ENCODE results near the gene RPL36A.

The RPL36A gene

GRCh38 chrX:101390664-101391525, at the start of gene RPL36A:
Gene RPL36A (plus strand): TSS chrX:101391011. CDS start chrX:101391044, 33 bp downstream.
- Histone ChIP-seq H3K36me3 (ENCODE audit: control insufficient read depth, insufficient read depth, low read length) (no peaks in the 10 kb centered on the region), H3K27me3 (ENCODE audit: control insufficient read depth, insufficient read depth, low read length) (no peaks in the 10 kb centered on the region), H3K4me1 (ENCODE audit: control insufficient read depth, insufficient read depth, low read length) (peaks cover 11% of the 10 kb centered on the region), H3K4me3 (ENCODE audit: low read depth, low read length) (peak within 1 kb of the TSS; percentile 75), H3K9me3 (ENCODE audit: control insufficient read depth, insufficient read depth, low read length) (no peaks in the 10 kb centered on the region), H3K9ac (ENCODE audit: low read depth, low read length) (peak within 1 kb of the TSS; percentile 95)

- peaks cover 5% of the 10 kb centered on the region for H3K36me3 ChIP-seq (ENCODE audit: control insufficient read depth, insufficient read depth, low read length)
- no peaks in the 10 kb centered on the region for H3K9me3 ChIP-seq (ENCODE audit: control insufficient read depth, insufficient read depth, low read length)
- H3K4me3 ChIP-seq (ENCODE audit: low read depth, low read length): peak overlapping the region; percentile 80
- H3K27me3 ChIP-seq (ENCODE audit: control insufficient read depth, insufficient read depth, low read length): no peaks in the 10 kb centered on the region
- peaks cover 2% of the 10 kb centered on the region for H3K4me1 ChIP-seq (ENCODE audit: control insufficient read depth, insufficient read depth, low read length)
- H3K9ac ChIP-seq (ENCODE audit: low read depth, low read length): peak overlapping the region; percentile 76
These were observed 42.9 kb upstream of the RPL36A start for GRCh38 chrX:101347859-101348451.

DNA sequence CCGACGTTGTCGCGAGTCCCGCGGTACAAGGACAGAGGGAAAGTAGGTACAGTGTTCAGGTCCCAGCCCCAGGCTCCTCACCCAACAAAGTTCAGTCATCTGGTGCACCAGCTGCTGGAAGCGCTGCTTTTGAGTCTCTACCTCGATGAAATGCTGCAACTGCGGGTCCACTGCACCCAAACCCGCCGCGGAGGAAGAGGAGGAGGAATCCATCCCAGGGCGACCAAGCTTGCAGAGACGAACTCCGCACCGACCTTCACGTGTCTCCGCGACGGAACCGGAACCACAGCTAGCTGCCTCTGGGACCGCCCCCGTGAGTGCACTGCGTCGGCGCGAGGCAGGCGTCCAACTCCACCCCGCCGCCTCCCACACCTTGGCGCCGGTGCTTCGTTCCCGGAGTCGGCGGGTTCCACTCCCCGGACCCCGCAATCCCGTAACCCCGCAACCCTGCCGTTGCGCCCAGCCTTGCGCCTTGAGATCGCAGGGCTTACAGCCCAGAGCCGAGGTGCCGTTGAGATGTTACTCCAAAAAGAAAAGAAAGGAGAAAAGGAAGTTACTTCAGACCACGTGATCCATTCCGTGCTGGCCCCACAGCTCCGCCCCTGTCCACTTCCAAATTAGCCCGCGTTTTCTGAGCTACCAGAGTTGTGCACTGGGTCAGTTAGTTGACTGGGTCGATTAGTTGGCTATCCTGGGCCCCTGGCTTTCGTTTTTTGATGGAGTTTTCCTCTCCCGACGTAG, 42.2 kb upstream of the RPL36A start, which contains the start of gene TIMM8A:
Gene TIMM8A (minus strand): TSS at position 291 of the 741 bp plus-strand sequence. CDS start 78 bp downstream, at position 213.
- Histone ChIP-seq H3K9ac (ENCODE audit: low read depth, low read length) (peak within 1 kb of the TSS; percentile 76), H3K4me1 (ENCODE audit: control insufficient read depth, insufficient read depth, low read length) (peaks cover 2% of the 10 kb centered on the region), H3K4me3 (ENCODE audit: low read depth, low read length) (peak within 1 kb of the TSS; percentile 80), H3K9me3 (ENCODE audit: control insufficient read depth, insufficient read depth, low read length) (no peaks in the 10 kb centered on the region), H3K27me3 (ENCODE audit: control insufficient read depth, insufficient read depth, low read length) (no peaks in the 10 kb centered on the region), H3K36me3 (ENCODE audit: control insufficient read depth, insufficient read depth, low read length) (peaks cover 5% of the 10 kb centered on the region)

DNA sequence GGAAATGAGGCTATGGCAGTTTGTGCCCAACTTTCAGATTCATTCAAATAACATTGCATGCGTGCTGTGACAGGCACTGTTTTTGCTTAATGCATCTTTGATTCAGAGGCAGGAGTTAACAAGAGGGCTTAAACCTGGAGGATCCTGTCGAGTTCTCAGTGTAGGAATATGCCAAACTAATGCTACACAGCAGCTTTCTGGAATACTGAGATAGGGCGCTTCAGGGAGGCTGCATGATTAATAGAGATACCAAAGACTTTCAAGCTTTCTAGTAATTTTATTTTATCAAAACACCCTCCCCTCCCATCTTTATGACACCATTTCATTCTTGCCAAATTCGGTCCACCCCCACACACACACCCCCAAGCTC, 41.6 kb upstream of the RPL36A start:
- Histone ChIP-seq H3K9ac (ENCODE audit: low read depth, low read length) (peak overlapping the region; percentile 60), H3K4me3 (ENCODE audit: low read depth, low read length) (peak overlapping the region; percentile 80), H3K27me3 (ENCODE audit: control insufficient read depth, insufficient read depth, low read length) (no peaks in the 10 kb centered on the region), H3K36me3 (ENCODE audit: control insufficient read depth, insufficient read depth, low read length) (peaks cover 5% of the 10 kb centered on the region), H3K9me3 (ENCODE audit: control insufficient read depth, insufficient read depth, low read length) (no peaks in the 10 kb centered on the region), H3K4me1 (ENCODE audit: control insufficient read depth, insufficient read depth, low read length) (peaks cover 2% of the 10 kb centered on the region)

- Histone ChIP-seq H3K9me3 (ENCODE audit: control insufficient read depth, insufficient read depth, low read length) (no peaks in the 10 kb centered on the region), H3K4me3 (ENCODE audit: low read depth, low read length) (no peak overlapping the region), H3K36me3 (ENCODE audit: control insufficient read depth, insufficient read depth, low read length) (no peaks in the 10 kb centered on the region), H3K9ac (ENCODE audit: low read depth, low read length) (no peak overlapping the region), H3K27me3 (ENCODE audit: control insufficient read depth, insufficient read depth, low read length) (no peaks in the 10 kb centered on the region), H3K4me1 (ENCODE audit: control insufficient read depth, insufficient read depth, low read length) (no peaks in the 10 kb centered on the region)
These were observed 33.5 kb upstream of the RPL36A start for GRCh38 chrX:101357166-101357795.

GRCh38 chrX:101359966-101360365, 30.8 kb upstream of the RPL36A start:
- Histone ChIP-seq H3K4me1 (ENCODE audit: control insufficient read depth, insufficient read depth, low read length) (no peaks in the 10 kb centered on the region), H3K9me3 (ENCODE audit: control insufficient read depth, insufficient read depth, low read length) (no peaks in the 10 kb centered on the region), H3K27me3 (ENCODE audit: control insufficient read depth, insufficient read depth, low read length) (no peaks in the 10 kb centered on the region), H3K36me3 (ENCODE audit: control insufficient read depth, insufficient read depth, low read length) (no peaks in the 10 kb centered on the region), H3K4me3 (ENCODE audit: low read depth, low read length) (no peak overlapping the region), H3K9ac (ENCODE audit: low read depth, low read length) (no peak overlapping the region)

GRCh38 chrX:101360390-101360789, 30.4 kb upstream of the RPL36A start:
- H3K9me3 ChIP-seq (ENCODE audit: control insufficient read depth, insufficient read depth, low read length): no peaks in the 10 kb centered on the region
- no peak overlapping the region for H3K4me3 ChIP-seq (ENCODE audit: low read depth, low read length)
- H3K36me3 ChIP-seq (ENCODE audit: control insufficient read depth, insufficient read depth, low read length): no peaks in the 10 kb centered on the region
- no peak overlapping the region for H3K9ac ChIP-seq (ENCODE audit: low read depth, low read length)
- H3K4me1 ChIP-seq (ENCODE audit: control insufficient read depth, insufficient read depth, low read length): no peaks in the 10 kb centered on the region
- no peaks in the 10 kb centered on the region for H3K27me3 ChIP-seq (ENCODE audit: control insufficient read depth, insufficient read depth, low read length)

DNA sequence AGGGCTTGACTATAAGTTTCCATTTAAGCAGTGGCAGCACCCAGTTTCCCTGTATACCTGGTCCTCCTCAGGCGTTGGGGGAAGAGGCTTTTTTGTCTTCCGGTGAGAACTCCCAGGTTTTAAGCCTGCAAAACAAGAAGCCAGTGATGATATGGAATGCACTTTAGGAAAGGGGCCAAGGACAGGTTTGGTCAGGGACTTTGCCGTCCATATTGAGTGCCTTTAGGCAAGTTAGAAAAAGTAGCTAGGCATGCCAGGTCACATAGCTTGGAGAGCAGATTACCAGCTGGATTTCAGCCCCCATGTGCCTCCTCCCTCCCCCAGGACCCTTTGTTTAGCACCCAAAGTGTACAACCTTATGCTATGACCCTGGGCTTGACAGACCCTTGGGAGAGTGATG, 28.7 kb upstream of the RPL36A start:
- no peaks in the 10 kb centered on the region for H3K27me3 ChIP-seq (ENCODE audit: control insufficient read depth, insufficient read depth, low read length)
- no peaks in the 10 kb centered on the region for H3K9me3 ChIP-seq (ENCODE audit: control insufficient read depth, insufficient read depth, low read length)
- H3K4me3 ChIP-seq (ENCODE audit: low read depth, low read length): no peak overlapping the region
- H3K36me3 ChIP-seq (ENCODE audit: control insufficient read depth, insufficient read depth, low read length): no peaks in the 10 kb centered on the region
- no peak overlapping the region for H3K9ac ChIP-seq (ENCODE audit: low read depth, low read length)
- no peaks in the 10 kb centered on the region for H3K4me1 ChIP-seq (ENCODE audit: control insufficient read depth, insufficient read depth, low read length)

DNA sequence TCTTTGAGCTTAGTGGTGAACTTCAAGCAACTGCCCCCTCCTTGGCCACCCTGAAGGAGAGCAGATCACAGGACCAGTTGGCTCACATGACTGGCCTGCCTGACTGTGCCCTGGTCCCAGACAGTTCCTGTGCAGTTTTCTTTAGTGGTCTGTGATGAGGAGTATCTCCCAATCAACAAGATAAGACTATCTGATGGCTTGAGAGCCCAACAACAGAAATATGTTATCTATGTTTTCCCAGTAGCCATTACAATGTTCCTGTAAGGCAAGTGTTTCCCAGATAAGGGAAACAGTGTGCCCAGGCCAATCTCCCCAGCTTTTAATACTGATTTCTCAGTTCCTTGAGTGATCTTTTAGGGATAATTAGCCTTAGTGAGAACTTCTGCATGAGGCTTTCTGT, 28.1 kb upstream of the RPL36A start:
- H3K27me3 ChIP-seq (ENCODE audit: control insufficient read depth, insufficient read depth, low read length): no peaks in the 10 kb centered on the region
- H3K9ac ChIP-seq (ENCODE audit: low read depth, low read length): no peak overlapping the region
- H3K4me3 ChIP-seq (ENCODE audit: low read depth, low read length): no peak overlapping the region
- no peaks in the 10 kb centered on the region for H3K36me3 ChIP-seq (ENCODE audit: control insufficient read depth, insufficient read depth, low read length)
- H3K9me3 ChIP-seq (ENCODE audit: control insufficient read depth, insufficient read depth, low read length): no peaks in the 10 kb centered on the region
- H3K4me1 ChIP-seq (ENCODE audit: control insufficient read depth, insufficient read depth, low read length): no peaks in the 10 kb centered on the region

DNA sequence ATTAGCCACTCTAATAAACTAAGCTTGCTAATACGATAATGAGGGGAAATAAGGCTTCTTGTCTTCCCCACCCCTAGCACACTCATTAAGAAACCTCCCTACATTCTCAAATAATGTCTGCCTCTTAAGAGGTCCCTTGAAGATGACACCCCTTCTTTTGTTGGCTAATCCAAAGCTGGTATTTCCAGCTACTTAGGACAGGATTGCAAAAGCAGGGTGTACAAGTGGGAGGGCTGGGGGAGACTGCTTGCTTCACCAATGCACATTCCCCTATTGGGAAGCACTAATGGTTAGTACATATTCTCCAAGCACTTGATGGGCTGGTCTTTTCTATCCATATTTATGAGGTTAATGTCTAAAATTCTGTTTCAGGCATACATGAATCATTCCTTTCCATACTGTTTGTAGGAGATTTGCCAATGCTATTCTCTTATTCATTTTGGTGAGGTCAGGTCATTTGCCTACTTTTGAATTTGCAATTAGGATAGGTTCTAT, 25.5 kb upstream of the RPL36A start:
- Histone ChIP-seq H3K9ac (ENCODE audit: low read depth, low read length) (no peak overlapping the region), H3K27me3 (ENCODE audit: control insufficient read depth, insufficient read depth, low read length) (no peaks in the 10 kb centered on the region), H3K9me3 (ENCODE audit: control insufficient read depth, insufficient read depth, low read length) (no peaks in the 10 kb centered on the region), H3K36me3 (ENCODE audit: control insufficient read depth, insufficient read depth, low read length) (no peaks in the 10 kb centered on the region), H3K4me3 (ENCODE audit: low read depth, low read length) (no peak overlapping the region), H3K4me1 (ENCODE audit: control insufficient read depth, insufficient read depth, low read length) (no peaks in the 10 kb centered on the region)

- Histone ChIP-seq H3K36me3 (ENCODE audit: control insufficient read depth, insufficient read depth, low read length) (no peaks in the 10 kb centered on the region), H3K9me3 (ENCODE audit: control insufficient read depth, insufficient read depth, low read length) (no peaks in the 10 kb centered on the region), H3K4me1 (ENCODE audit: control insufficient read depth, insufficient read depth, low read length) (no peaks in the 10 kb centered on the region), H3K4me3 (ENCODE audit: low read depth, low read length) (no peak overlapping the region), H3K27me3 (ENCODE audit: control insufficient read depth, insufficient read depth, low read length) (no peaks in the 10 kb centered on the region), H3K9ac (ENCODE audit: low read depth, low read length) (no peak overlapping the region)
These were observed 22.0 kb upstream of the RPL36A start for GRCh38 chrX:101368800-101369199.
